Stomach (tissue), 4 donors: Measurements from ENCODE around the gene NID2.

Experiments used
- CTCF ChIP-seq, 7 experiments: fragments of 450-650 bp in 4 of 7; fragments of 200-600 bp in 3 of 7; sonication (generic) in 3 of 7; IDR thresholded peaks; one replicate each; pipeline ENCODE4 v1.5.1; 2016 to 2019; ENCODE audit warnings: antibody characterized with exemption in 7 of 7, control low read depth in 2 of 7, mild to moderate bottlenecking in 1 of 7
- POLR2A ChIP-seq, 4 donors: fragments of 450-650 bp; IDR thresholded peaks; one replicate each; pipeline ENCODE4 v1.6.1; 2016; ENCODE audit warnings: antibody characterized with exemption in 4 of 4, control low read depth in 2 of 4, mild to moderate bottlenecking in 1 of 4, moderate library complexity in 1 of 4

GRCh38 chr14:51979088-51979709 is 89.7 kb downstream of the NID2 start:
- peak in 6 of 7 experiments; percentile 56 to 93 (median 90) for TF ChIP-seq CTCF (IDR thresholded peaks at IDR 0.05)
- no peak for TF ChIP-seq POLR2A (IDR thresholded peaks at IDR 0.05)
